OCI-LY7 (cell line): Measurements from ENCODE around the gene JAKMIP2.

ENCODE experiments used
- CTCF ChIP-seq: fragments of 200-600 bp; sonication (generic); conservative IDR thresholded peaks from 2 replicates; pipeline ENCODE4 v1.5.1; 2014; ENCODE audit warnings: mild to moderate bottlenecking, antibody characterized with exemption, low read length, moderate library complexity, mixed read lengths
- EZH2phosphoT487 ChIP-seq: fragments of 200-600 bp; sonication (generic); IDR thresholded peaks from 2 replicates; pipeline ENCODE4 v1.6.1; 2018; ENCODE audit warnings: low read depth, borderline replicate concordance, mild to moderate bottlenecking, mixed run types, antibody characterized with exemption, low read length, moderate library complexity, mixed read lengths

GRCh38 chr5:147759441-147759840, 23.1 kb downstream of the JAKMIP2 start:
- TF ChIP-seq CTCF (no peak), EZH2phosphoT487 (no peak)
